ENCODE measurements around the gene NSD1. TPM values are rescaled to one million over a fixed set of nuclear protein-coding genes. Genes with fewer than 3 reads are reported as not detected.

The NSD1 gene
- total RNA-seq, 1 experiment from 2014 or later = 21.9 TPM

DNA sequence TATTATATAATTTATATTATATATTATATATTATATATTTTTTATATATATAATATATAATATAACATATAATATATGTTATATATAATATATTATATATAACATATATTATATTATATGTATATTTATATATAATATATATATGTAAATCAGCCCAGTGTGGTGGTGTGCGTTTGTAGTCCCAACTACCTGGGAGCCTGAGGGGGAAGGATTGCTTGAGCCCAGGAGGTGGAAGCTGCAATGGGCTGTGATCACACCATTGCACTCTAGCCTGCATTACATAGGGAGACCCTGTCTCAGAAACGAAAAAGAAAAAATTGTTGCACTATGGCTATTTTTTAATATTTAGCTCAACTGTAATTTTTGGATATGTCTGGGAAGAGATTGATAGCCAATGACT lies 52.4 kb downstream of the NSD1 start:
- in situ Hi-C loops (cut with HindIII; ENCODE audit: low pct_unique_long_range_greater_than_20kb, low sequenced_read_pairs) = no loop called here
- no peak for DNase-seq (ENCODE audit: low read depth, low spot score)

- in situ Hi-C loops (cut with HindIII; ENCODE audit: low pct_unique_long_range_greater_than_20kb, low sequenced_read_pairs) = no loop called here
- no peak for DNase-seq (ENCODE audit: low read depth, low spot score)
Observed at GRCh38 chr5:177186645-177187044, 53.1 kb downstream of the NSD1 start.

DNA sequence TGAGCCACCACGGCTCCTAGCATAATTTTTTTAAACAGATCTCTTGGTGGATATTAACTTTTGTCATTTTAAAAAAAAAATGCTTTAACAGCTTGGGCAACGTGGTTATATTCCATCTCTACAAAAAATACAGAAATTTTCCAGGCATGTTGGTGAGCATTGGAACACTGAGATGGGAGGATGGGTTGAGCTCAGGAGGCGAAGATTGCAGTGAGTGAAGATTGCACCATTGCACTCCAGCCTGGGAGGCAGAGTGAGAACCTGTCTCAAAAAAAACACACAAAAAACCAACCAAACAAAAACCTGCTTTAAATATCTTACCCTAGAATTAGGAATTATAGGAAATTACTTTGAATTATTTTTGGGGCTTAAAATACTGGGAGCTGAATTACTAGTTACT lies 55.2 kb downstream of the NSD1 start:
- DNase-seq (ENCODE audit: low read depth, low spot score) = no peak
- in situ Hi-C loops (cut with HindIII; ENCODE audit: low pct_unique_long_range_greater_than_20kb, low sequenced_read_pairs) = no loop called here

DNA sequence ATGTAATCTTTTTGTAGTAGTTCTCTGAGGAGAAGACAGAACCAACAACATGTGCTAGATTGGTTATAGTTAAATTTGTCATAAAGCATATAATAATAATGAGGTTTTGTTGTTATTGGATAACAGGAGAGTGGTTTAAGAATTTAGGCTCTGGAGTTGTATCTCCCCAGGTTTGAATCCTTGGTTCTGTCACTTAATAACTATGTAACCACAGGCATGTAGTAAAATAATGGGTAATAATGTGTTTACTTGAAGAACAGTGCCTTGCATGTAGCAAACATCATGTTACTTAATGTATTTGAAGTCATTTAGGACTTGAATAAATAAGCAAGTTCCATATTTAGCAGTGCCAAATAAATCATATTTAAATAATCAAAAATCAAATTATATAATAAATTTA lies 55.8 kb downstream of the NSD1 start:
- DNase-seq (ENCODE audit: low read depth, low spot score) = no peak
- in situ Hi-C loops (cut with HindIII; ENCODE audit: low pct_unique_long_range_greater_than_20kb, low sequenced_read_pairs) = no loop called here

GRCh38 chr5:177189965-177190364 lies 56.4 kb downstream of the NSD1 start:
- in situ Hi-C loops (cut with HindIII; ENCODE audit: low pct_unique_long_range_greater_than_20kb, low sequenced_read_pairs) = no loop called here
- DNase-seq (ENCODE audit: low read depth, low spot score) = no peak

DNA sequence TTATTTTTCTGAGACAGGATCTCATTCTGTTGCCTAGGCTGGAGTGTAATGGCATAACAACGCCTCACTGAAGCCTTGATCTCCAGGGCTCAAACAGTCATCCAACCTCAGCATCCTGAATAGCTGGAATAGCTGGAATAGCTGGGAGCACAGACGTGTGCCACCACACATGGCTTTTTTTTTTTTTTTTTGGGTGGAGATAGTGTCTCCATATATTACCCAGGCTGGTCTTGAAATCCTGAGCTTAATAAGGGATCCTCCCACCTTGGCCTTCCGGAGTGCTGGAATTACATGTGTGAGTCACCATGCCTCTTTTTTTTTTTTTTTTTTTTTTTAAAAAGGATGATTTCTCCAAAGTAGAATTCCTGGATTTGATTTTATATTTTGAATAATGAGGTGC lies 60.7 kb downstream of the NSD1 start:
- DNase-seq (ENCODE audit: low read depth, low spot score) = peak; percentile 36
- in situ Hi-C loops (cut with HindIII; ENCODE audit: low pct_unique_long_range_greater_than_20kb, low sequenced_read_pairs) = no loop called here

DNA sequence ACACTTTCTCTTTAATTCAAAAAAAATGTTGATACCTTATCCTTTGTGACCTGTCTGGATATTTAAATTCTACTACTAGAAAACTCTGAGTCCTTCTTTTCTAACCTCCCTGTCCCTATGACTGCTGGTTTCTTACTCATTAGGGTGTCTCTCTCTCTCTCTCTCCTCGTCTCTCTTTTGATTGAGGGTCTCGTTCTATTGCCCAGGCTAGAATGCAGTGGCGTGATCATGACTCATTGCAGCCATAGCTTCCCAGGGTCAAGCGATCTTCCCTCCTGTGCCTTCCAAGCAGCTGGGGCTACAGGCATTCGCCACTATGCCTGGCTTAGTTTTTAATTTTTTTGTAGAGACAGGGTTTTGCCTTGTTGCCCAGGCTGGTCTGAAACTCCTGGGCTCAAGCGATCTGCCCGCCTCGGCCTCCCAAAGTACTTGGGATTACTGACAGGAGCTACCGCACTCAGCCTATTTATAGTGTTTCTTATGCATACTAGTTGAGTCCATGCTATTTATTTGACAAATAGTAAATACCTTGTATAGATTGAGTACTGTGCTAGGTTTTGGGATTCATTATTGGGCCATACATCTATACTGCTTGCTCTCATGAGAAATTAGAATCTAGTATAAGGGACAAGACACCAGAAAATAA lies 61.9 kb downstream of the NSD1 start:
- no peak for DNase-seq (ENCODE audit: low read depth, low spot score)
- in situ Hi-C loops (cut with HindIII; ENCODE audit: low pct_unique_long_range_greater_than_20kb, low sequenced_read_pairs) = no loop called here

DNA sequence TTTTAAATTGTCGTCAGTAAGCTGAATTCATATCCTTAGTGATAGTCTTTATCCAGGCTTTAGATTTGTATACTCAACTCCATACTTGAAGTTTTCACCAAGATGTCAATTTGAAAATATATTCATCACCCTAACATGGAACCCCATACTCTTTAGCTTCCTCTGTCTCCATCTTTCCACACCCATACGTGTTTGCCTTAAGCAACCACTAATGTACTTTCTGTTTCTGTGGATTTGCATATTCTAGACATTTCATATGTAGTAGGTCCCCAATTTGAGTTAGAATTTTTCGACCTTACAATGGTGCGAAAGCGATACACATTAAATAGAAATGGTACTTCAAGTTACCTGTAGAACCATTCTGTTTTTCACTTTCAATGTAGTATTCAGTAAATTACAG lies 65.2 kb downstream of the NSD1 start:
- no peak for DNase-seq (ENCODE audit: low read depth, low spot score)
- in situ Hi-C loops (cut with HindIII; ENCODE audit: low pct_unique_long_range_greater_than_20kb, low sequenced_read_pairs) = no loop called here

DNA sequence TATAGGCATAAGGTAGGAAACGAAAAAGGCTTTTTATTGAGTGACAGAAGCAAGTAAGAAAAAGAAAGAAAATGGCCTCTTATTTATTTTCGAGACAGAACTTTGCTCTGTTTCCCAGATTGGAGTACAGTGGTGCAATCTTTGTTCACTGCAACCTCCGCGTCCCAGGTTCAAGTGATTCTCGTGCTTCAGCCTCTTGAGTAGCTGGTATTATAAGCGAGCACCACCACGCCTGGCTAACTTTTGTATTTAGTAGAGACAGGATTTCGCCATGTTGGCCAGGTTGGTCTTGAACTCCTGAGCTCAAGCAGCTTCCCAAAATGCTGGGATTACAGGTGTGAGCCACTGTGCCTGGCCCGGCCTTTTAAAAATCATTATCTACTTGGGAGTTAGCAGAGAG lies 70.7 kb downstream of the NSD1 start:
- no peak for DNase-seq (ENCODE audit: low read depth, low spot score)
- in situ Hi-C loops (cut with HindIII; ENCODE audit: low pct_unique_long_range_greater_than_20kb, low sequenced_read_pairs) = no loop called here

GRCh38 chr5:177209610-177210009 lies 76.0 kb downstream of the NSD1 start:
- no peak for DNase-seq (ENCODE audit: low read depth, low spot score)
- in situ Hi-C loops (cut with HindIII; ENCODE audit: low pct_unique_long_range_greater_than_20kb, low sequenced_read_pairs) = no loop called here

GRCh38 chr5:177212242-177212641 lies 78.7 kb downstream of the NSD1 start:
- in situ Hi-C loops (cut with HindIII; ENCODE audit: low pct_unique_long_range_greater_than_20kb, low sequenced_read_pairs) = no loop called here
- no peak for DNase-seq (ENCODE audit: low read depth, low spot score)

- DNase-seq (ENCODE audit: low read depth, low spot score) = no peak
- in situ Hi-C loops (cut with HindIII; ENCODE audit: low pct_unique_long_range_greater_than_20kb, low sequenced_read_pairs) = no loop called here
Observed at GRCh38 chr5:177220576-177220975, 87.0 kb downstream of the NSD1 start.

DNA sequence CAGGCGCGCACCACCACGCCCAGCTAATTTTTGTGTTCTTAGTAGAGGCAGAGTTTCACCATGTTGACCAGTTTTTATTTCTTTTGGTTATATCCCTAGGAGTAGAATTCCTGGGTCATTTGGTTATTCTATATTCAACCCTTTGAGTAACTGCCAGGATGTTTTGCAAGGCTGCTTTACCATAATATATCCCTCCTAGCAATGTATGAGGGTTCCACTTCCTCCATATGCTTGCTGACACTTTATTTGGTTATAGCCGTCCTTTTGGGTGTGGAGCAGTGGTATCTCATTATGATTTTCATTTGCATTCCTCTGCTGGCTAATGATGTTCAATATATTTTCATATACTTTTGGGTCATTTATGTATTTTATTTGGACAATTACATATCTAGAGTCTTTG lies 88.7 kb downstream of the NSD1 start:
- in situ Hi-C loops (cut with HindIII; ENCODE audit: low pct_unique_long_range_greater_than_20kb, low sequenced_read_pairs) = no loop called here
- no peak for DNase-seq (ENCODE audit: low read depth, low spot score)

GRCh38 chr5:177225798-177226197 lies 92.2 kb downstream of the NSD1 start:
- no peak for DNase-seq (ENCODE audit: low read depth, low spot score)
- in situ Hi-C loops (cut with HindIII; ENCODE audit: low pct_unique_long_range_greater_than_20kb, low sequenced_read_pairs) = no loop called here

DNA sequence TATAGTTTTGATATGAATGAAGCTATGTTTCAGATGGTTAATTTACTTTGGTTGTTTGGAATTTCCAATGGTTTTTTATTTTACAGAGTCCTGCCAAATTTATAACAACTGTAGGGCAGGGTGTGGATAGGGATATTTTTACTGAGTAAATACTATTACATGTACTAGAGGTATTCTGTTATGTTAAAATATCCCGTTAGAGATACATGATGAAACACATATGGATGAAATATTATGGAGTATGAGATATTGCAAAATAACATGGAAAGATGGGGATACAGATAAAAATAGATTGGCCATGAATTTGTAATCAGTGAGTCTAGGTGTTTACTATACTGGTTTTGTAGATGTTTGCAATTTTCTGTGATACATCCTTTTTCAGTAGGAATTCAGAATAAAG lies 93.3 kb downstream of the NSD1 start:
- no peak for DNase-seq (ENCODE audit: low read depth, low spot score)
- in situ Hi-C loops (cut with HindIII; ENCODE audit: low pct_unique_long_range_greater_than_20kb, low sequenced_read_pairs) = no loop called here

DNA sequence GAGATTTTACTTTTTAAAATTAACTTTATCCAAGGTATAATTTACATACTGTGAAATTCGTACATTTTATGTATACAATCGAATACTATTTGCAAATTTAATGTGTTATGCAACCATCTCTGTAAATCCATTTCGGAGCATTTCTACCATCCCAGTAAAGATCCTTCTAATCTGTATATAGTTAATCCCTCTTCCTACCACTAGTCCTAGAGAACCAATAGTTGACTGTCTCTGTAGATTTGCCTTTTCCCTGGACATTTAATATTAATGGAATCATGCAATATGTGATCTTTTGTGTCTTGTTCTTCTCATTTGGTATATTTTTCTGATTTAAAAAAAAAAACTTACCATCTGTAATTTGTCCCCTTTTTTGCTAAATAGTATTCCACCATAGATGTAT lies 95.2 kb downstream of the NSD1 start:
- in situ Hi-C loops (cut with HindIII; ENCODE audit: low pct_unique_long_range_greater_than_20kb, low sequenced_read_pairs) = no loop called here
- no peak for DNase-seq (ENCODE audit: low read depth, low spot score)

- no peak for DNase-seq (ENCODE audit: low read depth, low spot score)
- in situ Hi-C loops (cut with HindIII; ENCODE audit: low pct_unique_long_range_greater_than_20kb, low sequenced_read_pairs) = no loop called here
Observed at GRCh38 chr5:177230660-177231059, 97.1 kb downstream of the NSD1 start.

- no peak for DNase-seq (ENCODE audit: low read depth, low spot score)
- in situ Hi-C loops (cut with HindIII; ENCODE audit: low pct_unique_long_range_greater_than_20kb, low sequenced_read_pairs) = no loop called here
Observed at GRCh38 chr5:177231479-177232250, 98.1 kb downstream of the NSD1 start.

GRCh38 chr5:177232358-177232757 lies 98.8 kb downstream of the NSD1 start:
- in situ Hi-C loops (cut with HindIII; ENCODE audit: low pct_unique_long_range_greater_than_20kb, low sequenced_read_pairs) = no loop called here
- no peak for DNase-seq (ENCODE audit: low read depth, low spot score)
